ENCODE data around the gene DIAPH2.

DIAPH2 gene

GRCh38 chrX:97315939-97316338 is 631.3 kb downstream of the DIAPH2 start:
- no peak for DNase-seq

GRCh38 chrX:97320305-97320704 is 635.7 kb downstream of the DIAPH2 start:
- no peak for DNase-seq

GRCh38 chrX:97322401-97322800 is 637.8 kb downstream of the DIAPH2 start:
- no peak for DNase-seq

GRCh38 chrX:97326456-97326855 is 641.8 kb downstream of the DIAPH2 start:
- no peak for DNase-seq

- DNase-seq = no peak
Measured at GRCh38 chrX:97328853-97329390, 644.3 kb downstream of the DIAPH2 start.

GRCh38 chrX:97330151-97330550 is 645.5 kb downstream of the DIAPH2 start:
- DNase-seq = no peak

- no peak for DNase-seq
Measured at GRCh38 chrX:97332963-97333362, 648.3 kb downstream of the DIAPH2 start.

- DNase-seq = no peak
Measured at GRCh38 chrX:97334850-97335249, 650.2 kb downstream of the DIAPH2 start.

GRCh38 chrX:97344724-97345123 is 660.1 kb downstream of the DIAPH2 start:
- DNase-seq = no peak

- peak; percentile 58 for DNase-seq
Measured at GRCh38 chrX:97358941-97359340, 674.3 kb downstream of the DIAPH2 start.

- DNase-seq = no peak
Measured at GRCh38 chrX:97363843-97364242, 679.2 kb downstream of the DIAPH2 start.

GRCh38 chrX:97366237-97366636 is 681.6 kb downstream of the DIAPH2 start:
- DNase-seq = peak; percentile 43

GRCh38 chrX:97367125-97367524 is 682.5 kb downstream of the DIAPH2 start:
- DNase-seq = no peak

- DNase-seq = no peak
Measured at GRCh38 chrX:97369947-97370346, 685.3 kb downstream of the DIAPH2 start.

- DNase-seq = no peak
Measured at GRCh38 chrX:97372001-97372766, 687.5 kb downstream of the DIAPH2 start.

GRCh38 chrX:97374266-97374665 is 689.6 kb downstream of the DIAPH2 start:
- DNase-seq = no peak

GRCh38 chrX:97380200-97380599 is 695.6 kb downstream of the DIAPH2 start:
- DNase-seq = no peak

- DNase-seq = no peak
Measured at GRCh38 chrX:97384685-97385084, 700.0 kb downstream of the DIAPH2 start.

- DNase-seq = no peak
Measured at GRCh38 chrX:97387004-97387403, 702.4 kb downstream of the DIAPH2 start.

GRCh38 chrX:97389761-97390192 is 705.1 kb downstream of the DIAPH2 start:
- DNase-seq = no peak

- DNase-seq = no peak
Measured at GRCh38 chrX:97397371-97397770, 712.7 kb downstream of the DIAPH2 start.

- DNase-seq = no peak
Measured at GRCh38 chrX:97398030-97398551, 713.4 kb downstream of the DIAPH2 start.

- DNase-seq = no peak
Measured at GRCh38 chrX:97399400-97399799, 714.8 kb downstream of the DIAPH2 start.

GRCh38 chrX:97400492-97400891 is 715.9 kb downstream of the DIAPH2 start:
- no peak for DNase-seq

GRCh38 chrX:97401154-97401553 is 716.5 kb downstream of the DIAPH2 start:
- DNase-seq = no peak

Measured in NCI-H1417 treated with DMSO at 0.1 percent for 48 hours (cell line).